ENCODE measurements around the gene MX1. TPM values are rescaled to one million over a fixed set of nuclear protein-coding genes. Genes with fewer than 3 reads are reported as not detected.

The MX1 gene
- polyA plus RNA-seq, 2 of the 4 experiments (the other 2 are of a cell fraction): 0.58 to 0.96 TPM

DNA sequence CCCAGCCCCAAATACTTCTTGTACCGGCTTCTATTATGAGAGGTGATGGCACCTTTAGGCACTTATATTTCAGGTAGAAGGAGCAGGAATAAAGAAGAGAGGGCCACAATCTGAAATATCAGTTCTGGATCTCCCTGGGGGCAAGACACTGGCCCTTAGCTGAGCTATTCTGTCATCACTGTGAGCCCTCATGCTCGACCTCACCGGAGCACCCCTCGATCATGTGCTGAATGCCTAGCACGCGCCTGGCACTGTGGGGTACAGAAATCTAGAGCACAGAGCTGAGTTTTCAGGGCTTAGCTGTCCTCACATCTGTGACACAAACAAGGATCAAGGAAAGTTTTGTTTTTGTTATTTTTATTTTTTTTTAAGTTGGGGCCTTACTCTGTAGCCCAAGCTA lies 7.6 kb upstream of the MX1 start:
- Histone ChIP-seq H3K4me1 (no peaks in the 10 kb centered on the region), H3K4me2 (no peak overlapping the region), H3K9me3 (no peaks in the 10 kb centered on the region), H3K4me3 (no peak overlapping the region), H3K27ac (no peak overlapping the region)
- WGBS (ENCODE audit: missing lambda C conversion rate): 80% methylated on average over 6 of the region's 6 CpGs
- TF ChIP-seq, protein P1, sequence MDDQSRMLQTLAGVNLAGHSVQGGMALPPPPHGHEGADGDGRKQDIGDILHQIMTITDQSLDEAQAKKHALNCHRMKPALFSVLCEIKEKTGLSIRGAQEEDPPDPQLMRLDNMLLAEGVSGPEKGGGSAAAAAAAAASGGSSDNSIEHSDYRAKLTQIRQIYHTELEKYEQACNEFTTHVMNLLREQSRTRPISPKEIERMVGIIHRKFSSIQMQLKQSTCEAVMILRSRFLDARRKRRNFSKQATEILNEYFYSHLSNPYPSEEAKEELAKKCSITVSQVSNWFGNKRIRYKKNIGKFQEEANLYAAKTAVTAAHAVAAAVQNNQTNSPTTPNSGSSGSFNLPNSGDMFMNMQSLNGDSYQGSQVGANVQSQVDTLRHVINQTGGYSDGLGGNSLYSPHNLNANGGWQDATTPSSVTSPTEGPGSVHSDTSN (IDR thresholded peaks at IDR 0.05): no peak
- TF ChIP-seq MAFK (IDR thresholded peaks at IDR 0.05; ENCODE audit: partially characterized antibody): no peak
- TF ChIP-seq, protein P2, sequence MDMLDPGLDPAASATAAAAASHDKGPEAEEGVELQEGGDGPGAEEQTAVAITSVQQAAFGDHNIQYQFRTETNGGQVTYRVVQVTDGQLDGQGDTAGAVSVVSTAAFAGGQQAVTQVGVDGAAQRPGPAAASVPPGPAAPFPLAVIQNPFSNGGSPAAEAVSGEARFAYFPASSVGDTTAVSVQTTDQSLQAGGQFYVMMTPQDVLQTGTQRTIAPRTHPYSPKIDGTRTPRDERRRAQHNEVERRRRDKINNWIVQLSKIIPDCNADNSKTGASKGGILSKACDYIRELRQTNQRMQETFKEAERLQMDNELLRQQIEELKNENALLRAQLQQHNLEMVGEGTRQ (IDR thresholded peaks at IDR 0.05): no peak
- TF ChIP-seq, protein P3, sequence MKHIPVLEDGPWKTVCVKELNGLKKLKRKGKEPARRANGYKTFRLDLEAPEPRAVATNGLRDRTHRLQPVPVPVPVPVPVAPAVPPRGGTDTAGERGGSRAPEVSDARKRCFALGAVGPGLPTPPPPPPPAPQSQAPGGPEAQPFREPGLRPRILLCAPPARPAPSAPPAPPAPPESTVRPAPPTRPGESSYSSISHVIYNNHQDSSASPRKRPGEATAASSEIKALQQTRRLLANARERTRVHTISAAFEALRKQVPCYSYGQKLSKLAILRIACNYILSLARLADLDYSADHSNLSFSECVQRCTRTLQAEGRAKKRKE (CRISPR knock-in tag; IDR thresholded peaks at IDR 0.05; ENCODE audit: low read depth): no peak
- TF ChIP-seq, protein P4, sequence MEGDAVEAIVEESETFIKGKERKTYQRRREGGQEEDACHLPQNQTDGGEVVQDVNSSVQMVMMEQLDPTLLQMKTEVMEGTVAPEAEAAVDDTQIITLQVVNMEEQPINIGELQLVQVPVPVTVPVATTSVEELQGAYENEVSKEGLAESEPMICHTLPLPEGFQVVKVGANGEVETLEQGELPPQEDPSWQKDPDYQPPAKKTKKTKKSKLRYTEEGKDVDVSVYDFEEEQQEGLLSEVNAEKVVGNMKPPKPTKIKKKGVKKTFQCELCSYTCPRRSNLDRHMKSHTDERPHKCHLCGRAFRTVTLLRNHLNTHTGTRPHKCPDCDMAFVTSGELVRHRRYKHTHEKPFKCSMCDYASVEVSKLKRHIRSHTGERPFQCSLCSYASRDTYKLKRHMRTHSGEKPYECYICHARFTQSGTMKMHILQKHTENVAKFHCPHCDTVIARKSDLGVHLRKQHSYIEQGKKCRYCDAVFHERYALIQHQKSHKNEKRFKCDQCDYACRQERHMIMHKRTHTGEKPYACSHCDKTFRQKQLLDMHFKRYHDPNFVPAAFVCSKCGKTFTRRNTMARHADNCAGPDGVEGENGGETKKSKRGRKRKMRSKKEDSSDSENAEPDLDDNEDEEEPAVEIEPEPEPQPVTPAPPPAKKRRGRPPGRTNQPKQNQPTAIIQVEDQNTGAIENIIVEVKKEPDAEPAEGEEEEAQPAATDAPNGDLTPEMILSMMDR (IDR thresholded peaks at IDR 0.05): no peak
- FAIRE-seq: no peak
- DNase-seq (ENCODE audit: low read depth in 1 of 2, low spot score in 1 of 2): no peak
- no peak for ATAC-seq
- POLR2A ChIA-PET: no interaction called here
- CTCF ChIA-PET: interaction anchor here (1.8 kb wide), 1 partner anchor 11 kb away, joined by 3 read pairs; no protein-coding TSS in a partner anchor

DNA sequence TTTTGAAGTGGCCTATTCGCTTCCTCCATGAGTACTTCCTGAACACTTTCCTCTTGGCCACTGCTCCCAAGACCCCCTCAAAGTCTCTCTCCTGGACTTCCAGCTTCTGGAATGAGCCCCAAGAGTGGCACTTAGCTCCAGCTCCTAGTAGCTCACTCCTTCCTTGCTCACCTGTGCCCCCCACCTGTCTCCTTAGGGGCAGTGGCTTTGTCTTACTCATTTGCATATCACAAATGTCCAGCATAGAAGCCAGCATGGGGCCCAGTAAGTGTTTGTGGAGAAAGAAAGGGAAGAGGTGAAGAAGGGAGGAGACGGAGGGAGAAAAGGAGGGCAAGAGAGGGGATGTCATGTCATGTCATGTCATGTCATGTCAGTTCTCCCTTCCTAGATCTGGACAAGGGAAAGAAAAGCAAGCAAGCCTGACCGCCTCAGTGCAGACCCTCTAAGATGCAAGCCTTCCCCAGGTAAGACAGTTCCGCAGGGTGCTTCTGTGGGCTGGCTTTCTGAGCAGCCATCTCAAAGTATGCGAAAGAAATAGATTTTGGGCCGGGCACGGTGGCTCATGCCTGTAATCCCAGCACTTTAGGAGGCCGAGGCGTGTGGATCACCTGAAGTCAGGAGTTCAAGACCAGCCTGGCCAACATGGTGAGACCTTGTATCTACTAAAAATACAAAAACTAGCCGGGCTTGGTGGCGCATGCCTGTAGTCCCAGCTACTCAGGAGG lies 6.9 kb upstream of the MX1 start:
- ChIA-PET POLR2A (no interaction called here), CTCF (interaction anchor here (0.7 to 1.8 kb wide), 2 partner anchors 12 to 41 kb away, joined by 3 read pairs; no protein-coding TSS in a partner anchor)
- FAIRE-seq (no peak), DNase-seq (ENCODE audit: low read depth in 1 of 2, low spot score in 1 of 2) (no peak), ATAC-seq (no peak)
- over 99% methylated on average over 11 of the region's 11 CpGs for WGBS (ENCODE audit: missing lambda C conversion rate)
- H3K4me2 ChIP-seq: no peak overlapping the region
- no peaks in the 10 kb centered on the region for H3K9me3 ChIP-seq
- TF ChIP-seq POLR2A (IDR thresholded peaks at IDR 0.05; ENCODE audit: low read length) (no peak), HOXB5 (CRISPR knock-in tag; IDR thresholded peaks at IDR 0.05) (no peak), SREBF2 (IDR thresholded peaks at IDR 0.05) (no peak), BHLHE40 (IDR thresholded peaks at IDR 0.05; ENCODE audit: low read depth, low read length) (no peak), MYC (IDR thresholded peaks at IDR 0.05; ENCODE audit: borderline replicate concordance, low read length) (no peak), EP300 (IDR thresholded peaks at IDR 0.05) (no peak), PHF8 (IDR thresholded peaks at IDR 0.05; ENCODE audit: borderline replicate concordance, low read depth) (no peak)
- TF ChIP-seq, protein P2 (IDR thresholded peaks at IDR 0.05): no peak
- TF ChIP-seq, protein P5, sequence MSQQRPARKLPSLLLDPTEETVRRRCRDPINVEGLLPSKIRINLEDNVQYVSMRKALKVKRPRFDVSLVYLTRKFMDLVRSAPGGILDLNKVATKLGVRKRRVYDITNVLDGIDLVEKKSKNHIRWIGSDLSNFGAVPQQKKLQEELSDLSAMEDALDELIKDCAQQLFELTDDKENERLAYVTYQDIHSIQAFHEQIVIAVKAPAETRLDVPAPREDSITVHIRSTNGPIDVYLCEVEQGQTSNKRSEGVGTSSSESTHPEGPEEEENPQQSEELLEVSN (IDR thresholded peaks at IDR 0.05; ENCODE audit: borderline replicate concordance, low read depth): no peak
- H3K4me3 ChIP-seq: no peak overlapping the region
- H3K4me1 ChIP-seq: no peaks in the 10 kb centered on the region
- no peak overlapping the region for H3K27ac ChIP-seq
